Measurements from ENCODE around the gene CACNB2. TPM values are rescaled to one million over a fixed set of nuclear protein-coding genes. Genes with fewer than 3 reads are reported as not detected.

CACNB2 gene
- polyA plus RNA-seq, 2 of the 4 experiments (the other 2 are of a cell fraction) = not detected

GRCh38 chr10:18549105-18549504 is 408.9 kb downstream of the CACNB2 start:
- FAIRE-seq = no peak
- ATAC-seq = no peak

GRCh38 chr10:18551473-18551872 is 411.2 kb downstream of the CACNB2 start:
- Histone ChIP-seq H3K4me2 (no peak overlapping the region), H3K27ac (no peak overlapping the region), H3K4me1 (no peaks in the 10 kb centered on the region), H3K4me3 (no peak overlapping the region), H3K9me3 (no peaks in the 10 kb centered on the region)
- ChIA-PET POLR2A (no interaction called here), CTCF (no interaction called here)
- no peak for FAIRE-seq
- TF ChIP-seq NR3C1 (IDR thresholded peaks at IDR 0.05) (no peak), ZC3H11A (IDR thresholded peaks at IDR 0.05) (no peak), ELK1 (IDR thresholded peaks at IDR 0.05; ENCODE audit: low read depth, low read length) (no peak), RCOR1 (IDR thresholded peaks at IDR 0.05; ENCODE audit: low read depth, low read length) (no peak), CBX2 (IDR thresholded peaks at IDR 0.05; ENCODE audit: borderline replicate concordance, low read depth) (no peak), RNF2 (IDR thresholded peaks at IDR 0.05; ENCODE audit: borderline replicate concordance, low read depth) (no peak), ZNF302 (CRISPR knock-in tag; IDR thresholded peaks at IDR 0.05) (no peak), ESRRA (IDR thresholded peaks at IDR 0.05; ENCODE audit: borderline replicate concordance, low read length) (no peak), MYC (IDR thresholded peaks at IDR 0.05; ENCODE audit: borderline replicate concordance, low read length) (no peak), USF2 (IDR thresholded peaks at IDR 0.05) (no peak), TP53 (CRISPR knock-in tag; IDR thresholded peaks at IDR 0.05) (no peak), CHD2 (IDR thresholded peaks at IDR 0.05; ENCODE audit: low read length, partially characterized antibody) (no peak), EP300 (IDR thresholded peaks at IDR 0.05) (no peak), MAFK (IDR thresholded peaks at IDR 0.05; ENCODE audit: partially characterized antibody) (no peak), KDM5A (IDR thresholded peaks at IDR 0.05) (no peak)
- no peak for ATAC-seq
- WGBS (ENCODE audit: missing lambda C conversion rate) = 86% methylated on average over 2 of the region's 2 CpGs
- DNase-seq (ENCODE audit: low read depth in 1 of 2, low spot score in 1 of 2) = no peak

More at GRCh38 chr10:18549105-18549504, 408.9 kb downstream of the CACNB2 start:
- no peaks in the 10 kb centered on the region for H3K9me3 ChIP-seq
- H3K4me1 ChIP-seq = no peaks in the 10 kb centered on the region
- CTCF ChIA-PET = interaction anchor here (0.8 kb wide), 1 partner anchor 26 kb away, joined by 3 read pairs; no protein-coding TSS in a partner anchor
- POLR2A ChIA-PET = no interaction called here
- no peak overlapping the region for H3K4me3 ChIP-seq
- TF ChIP-seq POLR2A (IDR thresholded peaks at IDR 0.05; ENCODE audit: low read length) = no peak
- whole genome bisulfite sequencing (ENCODE audit: missing lambda C conversion rate) = 94% methylated on average over 2 of the region's 2 CpGs
- no peak overlapping the region for H3K4me2 ChIP-seq
- DNase-seq (ENCODE audit: low read depth in 1 of 2, low spot score in 1 of 2) = no peak
- no peak overlapping the region for H3K27ac ChIP-seq

DNA sequence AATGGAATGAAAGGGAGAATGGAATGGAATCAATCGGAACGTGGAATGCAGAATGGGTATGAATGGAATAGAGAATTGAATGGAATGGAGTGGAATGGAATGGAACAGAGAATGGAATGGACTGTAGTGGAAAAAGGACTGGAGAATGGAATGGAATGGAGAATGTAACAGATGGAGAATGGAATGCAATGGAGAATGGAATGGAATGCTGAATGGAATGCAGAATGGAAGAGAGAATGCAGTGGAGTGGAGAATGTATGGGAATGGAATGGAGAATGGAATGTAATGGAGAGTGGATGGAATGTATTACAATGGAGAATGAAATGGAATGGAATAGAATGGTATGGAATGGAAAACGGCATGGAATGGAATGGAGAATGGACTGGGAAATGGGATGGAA is 414.3 kb downstream of the CACNB2 start:
- Histone ChIP-seq H3K4me1 (no peaks in the 10 kb centered on the region), H3K4me2 (no peak overlapping the region), H3K9me3 (0 out of 3 replicates have a peak, but pooled peaks cover 4% of the 10 kb centered on the region), H3K27ac (no peak overlapping the region), H3K4me3 (no peak overlapping the region)
- TF ChIP-seq NR3C1 (IDR thresholded peaks at IDR 0.05) (no peak), FOXS1 (CRISPR knock-in tag; IDR thresholded peaks at IDR 0.05) (no peak), ATOH8 (CRISPR knock-in tag; IDR thresholded peaks at IDR 0.05; ENCODE audit: low read depth) (no peak)
- ATAC-seq (no peak), FAIRE-seq (no peak), DNase-seq (ENCODE audit: low read depth in 1 of 2, low spot score in 1 of 2) (no peak)
- ChIA-PET POLR2A (no interaction called here), CTCF (no interaction called here)
- WGBS (ENCODE audit: missing lambda C conversion rate) = 83% methylated on average over 3 of the region's 3 CpGs

GRCh38 chr10:18556522-18557147 is 416.4 kb downstream of the CACNB2 start:
- ATAC-seq = no peak
- WGBS (ENCODE audit: missing lambda C conversion rate) = 87% methylated on average over 3 of the region's 3 CpGs
- TF ChIP-seq ELK1 (IDR thresholded peaks at IDR 0.05; ENCODE audit: low read depth, low read length) (no peak), EHMT2 (IDR thresholded peaks at IDR 0.05; ENCODE audit: low read depth) (no peak), PBX3 (IDR thresholded peaks at IDR 0.05) (no peak), TFCP2L1 (CRISPR knock-in tag; IDR thresholded peaks at IDR 0.05) (no peak), EP300 (IDR thresholded peaks at IDR 0.05) (no peak), MAX (IDR thresholded peaks at IDR 0.05) (no peak), HEYL (CRISPR knock-in tag; IDR thresholded peaks at IDR 0.05) (no peak), ZSCAN20 (CRISPR knock-in tag; IDR thresholded peaks at IDR 0.05) (no peak), KDM1A (IDR thresholded peaks at IDR 0.05; ENCODE audit: low read depth) (no peak), RCOR1 (IDR thresholded peaks at IDR 0.05; ENCODE audit: low read depth, low read length) (no peak)
- TF ChIP-seq, protein P1, sequence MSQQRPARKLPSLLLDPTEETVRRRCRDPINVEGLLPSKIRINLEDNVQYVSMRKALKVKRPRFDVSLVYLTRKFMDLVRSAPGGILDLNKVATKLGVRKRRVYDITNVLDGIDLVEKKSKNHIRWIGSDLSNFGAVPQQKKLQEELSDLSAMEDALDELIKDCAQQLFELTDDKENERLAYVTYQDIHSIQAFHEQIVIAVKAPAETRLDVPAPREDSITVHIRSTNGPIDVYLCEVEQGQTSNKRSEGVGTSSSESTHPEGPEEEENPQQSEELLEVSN (IDR thresholded peaks at IDR 0.05; ENCODE audit: borderline replicate concordance, low read depth) = no peak

More at GRCh38 chr10:18556522-18557147, 416.4 kb downstream of the CACNB2 start:
- Histone ChIP-seq H3K4me3 (no peak overlapping the region), H3K4me1 (no peaks in the 10 kb centered on the region), H3K27ac (no peak overlapping the region), H3K9me3 (0 out of 3 replicates have a peak, but pooled peaks cover 4% of the 10 kb centered on the region), H3K4me2 (no peak overlapping the region)
- ChIA-PET CTCF (no interaction called here), POLR2A (no interaction called here)
- DNase-seq (ENCODE audit: low read depth in 1 of 2, low spot score in 1 of 2) = no peak
- FAIRE-seq = no peak

All from A549 (cell line).